MM.1S (cell line): ENCODE data around the gene NDUFA8.

Source experiments
- DNase-seq: peaks from one replicate; pipeline ENCODE4 v3.0.0-alpha.2; 2015
- H2AFZ ChIP-seq: fragments of 300-600 bp; sonication (generic); 2 replicates; pipeline ENCODE4 v1.6.0; 2016; ENCODE audit warnings: antibody characterized with exemption, low read length
- H3F3A ChIP-seq: fragments of 300-600 bp; sonication (generic); 2 replicates; pipeline ENCODE4 v1.6.1; 2016; ENCODE audit warnings: mild to moderate bottlenecking, antibody characterized with exemption, low read length, moderate library complexity, mixed read lengths; ENCODE audit not compliant: insufficient read depth
- H3K27ac ChIP-seq: fragments of 300-600 bp; sonication (generic); 2 replicates; pipeline ENCODE4 v1.5.1; 2016; ENCODE audit warnings: mild to moderate bottlenecking, low read length
- H3K27me3 ChIP-seq: fragments of 300-600 bp; sonication (generic); replicated peaks from 2 replicates; pipeline ENCODE4 v1.6.0; 2016; ENCODE audit warnings: low read length; ENCODE audit not compliant: insufficient read depth
- H3K36me3 ChIP-seq: fragments of 300-600 bp; sonication (generic); replicated peaks from 2 replicates; pipeline ENCODE4 v1.6.1; 2016; ENCODE audit warnings: mild to moderate bottlenecking, low read length, mixed read lengths; ENCODE audit not compliant: insufficient read depth
- H3K4me1 ChIP-seq: fragments of 300-600 bp; sonication (generic); 2 replicates; pipeline ENCODE4 v1.6.1; 2016; ENCODE audit warnings: low read length, mixed read lengths
- H3K4me2 ChIP-seq: fragments of 300-600 bp; sonication (generic); 2 replicates; pipeline ENCODE4 v1.6.0; 2016; ENCODE audit warnings: low read depth, low read length
- H3K4me3 ChIP-seq: fragments of 300-600 bp; sonication (generic); 2 replicates; pipeline ENCODE4 v1.5.1; 2016; ENCODE audit warnings: low read length, mixed read lengths
- H3K79me2 ChIP-seq: fragments of 300-600 bp; sonication (generic); 2 replicates; pipeline ENCODE4 v1.6.1; 2016; ENCODE audit warnings: mixed run types, low read length, mixed read lengths
- H3K9ac ChIP-seq: fragments of 300-600 bp; sonication (generic); 2 replicates; pipeline ENCODE4 v1.6.1; 2016; ENCODE audit warnings: low read length, mixed read lengths
- H3K9me2 ChIP-seq: fragments of 300-600 bp; sonication (generic); replicated peaks from 2 replicates; pipeline ENCODE4 v1.6.1; 2016; ENCODE audit warnings: mild to moderate bottlenecking, low read length, mixed read lengths; ENCODE audit not compliant: insufficient read depth
- H3K9me3 ChIP-seq: fragments of 300-600 bp; sonication (generic); replicated peaks from 2 replicates; pipeline ENCODE4 v1.6.1; 2016; ENCODE audit warnings: mild to moderate bottlenecking, low read length, mixed read lengths; ENCODE audit not compliant: insufficient read depth
- H4K20me1 ChIP-seq: fragments of 300-600 bp; sonication (generic); 2 replicates; pipeline ENCODE4 v1.6.1; 2016; ENCODE audit warnings: mild to moderate bottlenecking, low read length, moderate library complexity, mixed read lengths; ENCODE audit not compliant: insufficient read depth
- EZH2 ChIP-seq: fragments of 300-600 bp; sonication (generic); optimal IDR thresholded peaks from 2 replicates; pipeline ENCODE3; 2017; ENCODE audit warnings: low read depth, mild to moderate bottlenecking, antibody characterized with exemption, low read length, mixed read lengths
- EZH2phosphoT487 ChIP-seq: fragments of 300-600 bp; sonication (generic); IDR thresholded peaks from 2 replicates; pipeline ENCODE4 v1.6.1; 2018; ENCODE audit warnings: antibody characterized with exemption, low read length
- TF ChIP-seq, protein P1 (sequence below): fragments of 300-600 bp; sonication (generic); IDR thresholded peaks from 2 replicates; pipeline ENCODE4 v1.5.1; 2016; ENCODE audit warnings: antibody characterized with exemption, low read length, mixed read lengths

Gene NDUFA8

DNA sequence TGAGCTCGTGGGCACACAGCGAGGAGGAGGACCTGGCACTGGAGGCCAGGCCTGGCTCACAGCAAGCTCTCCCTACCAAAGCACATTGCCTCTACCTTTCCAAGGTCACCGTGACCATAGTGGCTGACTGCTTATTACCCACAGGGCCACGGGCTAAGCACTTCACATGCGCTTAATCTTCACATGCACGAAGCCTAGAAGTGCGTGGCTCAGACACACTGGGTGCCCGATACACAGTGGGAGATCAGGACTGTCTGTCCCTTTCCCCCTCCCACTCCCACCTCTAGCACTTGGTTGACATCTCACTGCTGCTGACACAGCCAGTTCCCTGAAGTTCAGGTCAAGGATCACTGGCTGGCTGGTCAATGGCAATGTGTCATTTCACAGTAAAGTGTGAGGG lies 45.6 kb upstream of the NDUFA8 start:
- no peak for TF ChIP-seq EZH2
- no peak for TF ChIP-seq EZH2phosphoT487
- TF ChIP-seq, protein P1, sequence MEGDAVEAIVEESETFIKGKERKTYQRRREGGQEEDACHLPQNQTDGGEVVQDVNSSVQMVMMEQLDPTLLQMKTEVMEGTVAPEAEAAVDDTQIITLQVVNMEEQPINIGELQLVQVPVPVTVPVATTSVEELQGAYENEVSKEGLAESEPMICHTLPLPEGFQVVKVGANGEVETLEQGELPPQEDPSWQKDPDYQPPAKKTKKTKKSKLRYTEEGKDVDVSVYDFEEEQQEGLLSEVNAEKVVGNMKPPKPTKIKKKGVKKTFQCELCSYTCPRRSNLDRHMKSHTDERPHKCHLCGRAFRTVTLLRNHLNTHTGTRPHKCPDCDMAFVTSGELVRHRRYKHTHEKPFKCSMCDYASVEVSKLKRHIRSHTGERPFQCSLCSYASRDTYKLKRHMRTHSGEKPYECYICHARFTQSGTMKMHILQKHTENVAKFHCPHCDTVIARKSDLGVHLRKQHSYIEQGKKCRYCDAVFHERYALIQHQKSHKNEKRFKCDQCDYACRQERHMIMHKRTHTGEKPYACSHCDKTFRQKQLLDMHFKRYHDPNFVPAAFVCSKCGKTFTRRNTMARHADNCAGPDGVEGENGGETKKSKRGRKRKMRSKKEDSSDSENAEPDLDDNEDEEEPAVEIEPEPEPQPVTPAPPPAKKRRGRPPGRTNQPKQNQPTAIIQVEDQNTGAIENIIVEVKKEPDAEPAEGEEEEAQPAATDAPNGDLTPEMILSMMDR = no peak
- no peak overlapping the region for H3K9ac ChIP-seq

DNA sequence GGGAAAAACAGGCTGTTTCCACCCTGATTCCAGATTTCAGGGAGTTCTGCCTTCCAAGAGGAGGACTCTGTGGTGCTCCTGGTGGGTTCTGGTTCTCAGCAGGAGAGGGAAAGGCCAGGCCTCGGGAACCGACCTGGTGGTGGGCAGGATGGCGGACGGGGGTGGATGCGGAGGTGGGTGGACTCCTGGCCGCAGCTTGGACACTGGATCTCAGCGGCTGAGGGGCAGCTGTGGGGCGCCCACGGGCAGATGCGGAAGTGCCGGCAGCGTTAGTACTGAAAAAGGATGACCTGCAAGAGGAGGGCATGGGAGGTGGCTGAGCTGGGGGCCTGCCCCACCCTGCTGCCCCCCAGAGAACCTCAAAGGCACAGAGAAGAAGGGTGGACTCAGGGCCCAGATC lies 44.9 kb upstream of the NDUFA8 start:
- Histone ChIP-seq H3F3A (no peaks in the 10 kb centered on the region), H3K9ac (no peak overlapping the region), H2AFZ (no peak overlapping the region), H3K4me1 (no peaks in the 10 kb centered on the region), H3K27ac (no peak overlapping the region), H3K4me3 (no peak overlapping the region), H3K27me3 (peaks cover 6% of the 10 kb centered on the region; the same call in 1 of the 2 replicates), H3K9me2 (no peaks in the 10 kb centered on the region), H3K4me2 (no peak overlapping the region), H3K79me2 (no peaks in the 10 kb centered on the region), H3K36me3 (no peaks in the 10 kb centered on the region), H3K9me3 (no peaks in the 10 kb centered on the region), H4K20me1 (no peaks in the 10 kb centered on the region)
- no peak for DNase-seq
- no peak for TF ChIP-seq EZH2phosphoT487
- no peak for TF ChIP-seq EZH2

More for the DNA sequence above, 45.6 kb upstream of the NDUFA8 start:
- Histone ChIP-seq H3K4me2 (no peak overlapping the region), H2AFZ (no peak overlapping the region), H3K4me1 (no peaks in the 10 kb centered on the region), H4K20me1 (no peaks in the 10 kb centered on the region), H3K9me2 (no peaks in the 10 kb centered on the region), H3K4me3 (no peak overlapping the region), H3K27me3 (peaks cover 6% of the 10 kb centered on the region; the same call in 1 of the 2 replicates), H3K79me2 (no peaks in the 10 kb centered on the region), H3K9me3 (no peaks in the 10 kb centered on the region), H3K36me3 (no peaks in the 10 kb centered on the region), H3K27ac (no peak overlapping the region), H3F3A (no peaks in the 10 kb centered on the region)
- DNase-seq = no peak

DNA sequence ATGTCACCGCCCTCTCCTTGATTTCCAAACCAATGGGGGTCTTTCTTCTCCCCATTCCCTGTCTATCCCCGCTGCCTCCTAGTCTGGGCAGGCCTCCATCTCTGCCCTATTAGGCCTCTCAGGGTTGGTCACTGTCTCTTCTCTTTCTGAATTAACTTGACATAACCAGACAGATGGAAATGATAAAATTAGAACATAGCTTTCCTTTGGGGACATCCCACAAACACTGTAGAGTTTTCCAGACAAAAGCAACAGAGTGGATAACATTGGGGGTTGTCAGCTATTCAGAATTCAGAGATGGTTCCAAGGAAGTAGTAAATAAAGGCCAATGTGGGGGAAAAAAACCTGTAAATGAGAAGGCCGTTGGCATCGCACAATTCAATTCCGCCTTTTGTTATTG lies 44.5 kb upstream of the NDUFA8 start:
- Histone ChIP-seq H3K79me2 (no peaks in the 10 kb centered on the region), H3F3A (no peaks in the 10 kb centered on the region), H3K27ac (no peak overlapping the region), H4K20me1 (no peaks in the 10 kb centered on the region), H3K9me3 (no peaks in the 10 kb centered on the region), H3K4me2 (no peak overlapping the region), H2AFZ (no peak overlapping the region), H3K36me3 (no peaks in the 10 kb centered on the region), H3K9me2 (no peaks in the 10 kb centered on the region), H3K9ac (no peak overlapping the region), H3K4me3 (no peak overlapping the region), H3K27me3 (peaks cover 6% of the 10 kb centered on the region; the same call in 1 of the 2 replicates), H3K4me1 (no peaks in the 10 kb centered on the region)
- no peak for DNase-seq
- TF ChIP-seq, protein P1 = no peak
- TF ChIP-seq EZH2phosphoT487 (no peak), EZH2 (no peak)

DNA sequence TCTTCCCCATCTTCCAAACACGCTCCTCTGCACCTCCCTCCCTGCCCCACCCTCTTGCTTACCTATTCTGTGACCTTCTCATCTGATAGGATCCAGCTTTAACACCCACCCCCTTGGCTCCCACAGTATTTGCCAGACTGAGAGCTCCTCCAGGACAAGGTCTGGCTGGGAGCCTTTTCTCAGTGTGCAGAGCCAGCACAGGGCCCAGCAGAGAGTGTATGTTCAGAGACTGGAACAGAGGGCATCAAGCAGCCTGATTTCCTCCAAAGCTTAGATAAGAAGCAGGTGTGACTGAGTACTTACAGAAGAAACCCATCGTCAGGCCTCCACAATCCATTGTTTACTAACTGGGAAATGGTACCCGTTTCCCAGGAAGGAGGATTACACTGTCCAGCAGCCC lies 42.5 kb upstream of the NDUFA8 start:
- Histone ChIP-seq H4K20me1 (no peaks in the 10 kb centered on the region), H3K79me2 (no peaks in the 10 kb centered on the region), H3K4me3 (no peak overlapping the region), H2AFZ (no peak overlapping the region), H3K9me3 (no peaks in the 10 kb centered on the region), H3K27me3 (peaks cover 6% of the 10 kb centered on the region; the same call in 1 of the 2 replicates), H3K36me3 (no peaks in the 10 kb centered on the region), H3K4me2 (no peak overlapping the region), H3K27ac (no peak overlapping the region), H3K9ac (no peak overlapping the region), H3K4me1 (no peaks in the 10 kb centered on the region), H3K9me2 (no peaks in the 10 kb centered on the region), H3F3A (no peaks in the 10 kb centered on the region)
- no peak for DNase-seq
- TF ChIP-seq EZH2phosphoT487 (no peak), EZH2 (no peak)
- TF ChIP-seq, protein P1 = no peak
